WTC11 (cell line): ENCODE measurements around the gene PXN. TPM values are rescaled to one million over a fixed set of nuclear protein-coding genes. Genes with fewer than 3 reads are reported as not detected.
"Not testable (repeated sequence)": the region's sequence is repeated elsewhere in the genome, so short reads cannot be mapped to it uniquely, and the experiment has no call there.

ENCODE experiments used
- ATAC-seq: fragments of 200-7000 bp; cut with Tn5 transposase; 2 replicates; pipeline ENCODE4 v1.10.0; 2021; ENCODE audit warnings: mild to moderate bottlenecking, moderate library complexity
- CTCF ChIA-PET: fragments of 300-600 bp; sonication (Branson Sonifier 250); formaldehyde crosslinking; loops from one replicate; lab custom pipeline; 2021; ENCODE audit warnings: antibody characterized with exemption; lab: Charles Lee
- POLR2A ChIA-PET: fragments of 350-600 bp; sonication (Branson Sonifier 250); formaldehyde crosslinking; loops from one replicate; lab custom pipeline; 2021; ENCODE audit warnings: antibody characterized with exemption; lab: Charles Lee
- DNase-seq: peaks from one replicate; pipeline ENCODE4 v3.0.0; 2021; ENCODE audit warnings: low spot score
- H3K27ac Mint-ChIP-seq: 2 replicates; pipeline ENCODE4 v1.8.0; 2021; ENCODE audit warnings: mixed read lengths
- H3K27me3 Mint-ChIP-seq: 2 replicates; pipeline ENCODE4 v1.8.0; 2021; ENCODE audit warnings: low read depth, mild to moderate bottlenecking, moderate library complexity, mixed read lengths
- H3K36me3 Mint-ChIP-seq: 2 replicates; pipeline ENCODE4 v1.8.0; 2021; ENCODE audit warnings: mixed read lengths
- H3K4me1 Mint-ChIP-seq: 2 replicates; pipeline ENCODE4 v1.8.0; 2022; ENCODE audit warnings: mixed read lengths
- H3K4me3 Mint-ChIP-seq: 2 replicates; pipeline ENCODE4 v1.8.0; 2021; ENCODE audit warnings: mild to moderate bottlenecking, moderate library complexity, mixed read lengths
- H3K9me3 Mint-ChIP-seq: 2 replicates; pipeline ENCODE4 v1.8.0; 2021; ENCODE audit warnings: mixed read lengths
- AFF4 ChIP-seq: sonication (generic); formaldehyde crosslinking; IDR thresholded peaks from 2 replicates; pipeline ENCODE4 v1.8.1; 2023; ENCODE audit warnings: mild to moderate bottlenecking, missing genetic modification reagents, borderline replicate concordance
- CREM ChIP-seq: sonication (generic); formaldehyde crosslinking; IDR thresholded peaks from 2 replicates; pipeline ENCODE4 v1.8.1; 2022; ENCODE audit warnings: mild to moderate bottlenecking, missing genetic modification reagents, moderate library complexity
- EMX1 ChIP-seq: fragments of 250-450 bp; sonication (Bioruptor Pico); IDR thresholded peaks from 2 replicates; pipeline ENCODE4 v1.8.0; 2021; ENCODE audit warnings: mild to moderate bottlenecking
- ESRRA ChIP-seq: sonication (generic); formaldehyde crosslinking; IDR thresholded peaks from 2 replicates; pipeline ENCODE4 v1.8.1; 2022; ENCODE audit warnings: mild to moderate bottlenecking, missing genetic modification reagents, borderline replicate concordance
- FOXK1 ChIP-seq: sonication (generic); formaldehyde crosslinking; IDR thresholded peaks from 2 replicates; pipeline ENCODE4 v1.8.0; 2022; ENCODE audit warnings: mild to moderate bottlenecking, moderate library complexity, missing genetic modification reagents
- GABPB1 ChIP-seq: sonication (generic); formaldehyde crosslinking; IDR thresholded peaks from 2 replicates; pipeline ENCODE4 v1.8.1; 2023; ENCODE audit warnings: mild to moderate bottlenecking, missing genetic modification reagents
- NFATC4 ChIP-seq: fragments of 250-450 bp; sonication (Bioruptor Pico); IDR thresholded peaks from 2 replicates; pipeline ENCODE4 v1.9.0; 2021; ENCODE audit warnings: mild to moderate bottlenecking
- NFYB ChIP-seq: sonication (generic); formaldehyde crosslinking; conservative IDR thresholded peaks from 2 replicates; pipeline ENCODE4 v1.8.0; 2022; ENCODE audit warnings: low read depth, missing genetic modification reagents
- TEAD4 ChIP-seq: sonication (generic); formaldehyde crosslinking; IDR thresholded peaks from 2 replicates; pipeline ENCODE4 v1.8.0; 2022; ENCODE audit warnings: mild to moderate bottlenecking, missing genetic modification reagents
- USF2 ChIP-seq: sonication (generic); formaldehyde crosslinking; IDR thresholded peaks from 2 replicates; pipeline ENCODE4 v1.8.1; 2023; ENCODE audit warnings: mild to moderate bottlenecking, missing genetic modification reagents, moderate library complexity
- ZNF263 ChIP-seq: sonication (generic); formaldehyde crosslinking; IDR thresholded peaks from 2 replicates; pipeline ENCODE4 v1.8.1; 2022; ENCODE audit warnings: low read depth, mild to moderate bottlenecking, moderate library complexity, missing genetic modification reagents
- ZNF512 ChIP-seq: sonication (generic); formaldehyde crosslinking; IDR thresholded peaks from 2 replicates; pipeline ENCODE4 v1.8.1; 2022; ENCODE audit warnings: missing genetic modification reagents, borderline replicate concordance
- total RNA-seq: library from RNA; stranded (reverse); gene quantifications from 3 replicates; pipeline ENCODE4 v1.2.3, GENCODE V29; 2021
- TF ChIP-seq, protein P1 (sequence below): sonication (generic); formaldehyde crosslinking; IDR thresholded peaks from 2 replicates; pipeline ENCODE4 v1.8.0; 2023; ENCODE audit warnings: missing genetic modification reagents, mild to moderate bottlenecking, borderline replicate concordance

Gene PXN
- total RNA-seq, 1 experiment from 2014 or later: 132 TPM

GRCh38 chr12:120237360-120238171, 28.0 kb downstream of the PXN start:
- no peaks in the 10 kb centered on the region for H3K27me3 Mint-ChIP-seq
- peaks cover 73% of the 10 kb centered on the region for H3K4me1 Mint-ChIP-seq
- H3K27ac Mint-ChIP-seq: 0 out of 2 replicates have a peak overlapping the region, but pooled peaks have one; percentile 36
- ATAC-seq: no peak
- no peaks in the 10 kb centered on the region for H3K9me3 Mint-ChIP-seq
- TF ChIP-seq NFATC4 (CRISPR knock-in tag) (no peak), NFYB (no peak), EMX1 (no peak), CREM (CRISPR knock-in tag) (no peak), USF2 (CRISPR knock-in tag) (no peak), ESRRA (CRISPR knock-in tag) (no peak), AFF4 (no peak), ZNF263 (CRISPR knock-in tag) (no peak), ZNF512 (CRISPR knock-in tag) (no peak), TEAD4 (CRISPR knock-in tag) (no peak), FOXK1 (CRISPR knock-in tag) (no peak), GABPB1 (CRISPR knock-in tag) (no peak)
- TF ChIP-seq, protein P1, sequence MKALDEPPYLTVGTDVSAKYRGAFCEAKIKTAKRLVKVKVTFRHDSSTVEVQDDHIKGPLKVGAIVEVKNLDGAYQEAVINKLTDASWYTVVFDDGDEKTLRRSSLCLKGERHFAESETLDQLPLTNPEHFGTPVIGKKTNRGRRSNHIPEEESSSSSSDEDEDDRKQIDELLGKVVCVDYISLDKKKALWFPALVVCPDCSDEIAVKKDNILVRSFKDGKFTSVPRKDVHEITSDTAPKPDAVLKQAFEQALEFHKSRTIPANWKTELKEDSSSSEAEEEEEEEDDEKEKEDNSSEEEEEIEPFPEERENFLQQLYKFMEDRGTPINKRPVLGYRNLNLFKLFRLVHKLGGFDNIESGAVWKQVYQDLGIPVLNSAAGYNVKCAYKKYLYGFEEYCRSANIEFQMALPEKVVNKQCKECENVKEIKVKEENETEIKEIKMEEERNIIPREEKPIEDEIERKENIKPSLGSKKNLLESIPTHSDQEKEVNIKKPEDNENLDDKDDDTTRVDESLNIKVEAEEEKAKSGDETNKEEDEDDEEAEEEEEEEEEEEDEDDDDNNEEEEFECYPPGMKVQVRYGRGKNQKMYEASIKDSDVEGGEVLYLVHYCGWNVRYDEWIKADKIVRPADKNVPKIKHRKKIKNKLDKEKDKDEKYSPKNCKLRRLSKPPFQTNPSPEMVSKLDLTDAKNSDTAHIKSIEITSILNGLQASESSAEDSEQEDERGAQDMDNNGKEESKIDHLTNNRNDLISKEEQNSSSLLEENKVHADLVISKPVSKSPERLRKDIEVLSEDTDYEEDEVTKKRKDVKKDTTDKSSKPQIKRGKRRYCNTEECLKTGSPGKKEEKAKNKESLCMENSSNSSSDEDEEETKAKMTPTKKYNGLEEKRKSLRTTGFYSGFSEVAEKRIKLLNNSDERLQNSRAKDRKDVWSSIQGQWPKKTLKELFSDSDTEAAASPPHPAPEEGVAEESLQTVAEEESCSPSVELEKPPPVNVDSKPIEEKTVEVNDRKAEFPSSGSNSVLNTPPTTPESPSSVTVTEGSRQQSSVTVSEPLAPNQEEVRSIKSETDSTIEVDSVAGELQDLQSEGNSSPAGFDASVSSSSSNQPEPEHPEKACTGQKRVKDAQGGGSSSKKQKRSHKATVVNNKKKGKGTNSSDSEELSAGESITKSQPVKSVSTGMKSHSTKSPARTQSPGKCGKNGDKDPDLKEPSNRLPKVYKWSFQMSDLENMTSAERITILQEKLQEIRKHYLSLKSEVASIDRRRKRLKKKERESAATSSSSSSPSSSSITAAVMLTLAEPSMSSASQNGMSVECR (CRISPR knock-in tag): no peak
- ChIA-PET POLR2A (interaction anchor here (1.2 to 1.6 kb wide), 2 partner anchors 26 to 36 kb away, joined by 3 read pairs; partner anchors contain the start of gene RPLP0), CTCF (interaction anchor here (1.0 to 16.6 kb wide), 5 partner anchors 8 to 60 kb away, joined by 4 to 450 read pairs (median 44); partner anchors contain the start of genes PXN and RPLP0)
- no peaks in the 10 kb centered on the region for H3K36me3 Mint-ChIP-seq
- no peak overlapping the region for H3K4me3 Mint-ChIP-seq
- no peak for DNase-seq

GRCh38 chr12:120236809-120237208, 28.7 kb downstream of the PXN start:
- H3K9me3 Mint-ChIP-seq, DNase-seq, H3K27me3 Mint-ChIP-seq, ATAC-seq, H3K36me3 Mint-ChIP-seq, H3K27ac Mint-ChIP-seq, H3K4me3 Mint-ChIP-seq: not testable (repeated sequence)
- H3K4me1 Mint-ChIP-seq: peaks cover 73% of the 10 kb centered on the region
- POLR2A ChIA-PET: interaction anchor here (1.2 to 1.6 kb wide), 2 partner anchors 27 to 36 kb away, joined by 3 read pairs; partner anchors contain the start of gene RPLP0
- CTCF ChIA-PET: interaction anchor here (0.7 to 16.6 kb wide), 7 partner anchors 8 to 239 kb away, joined by 3 to 450 read pairs (median 24); partner anchors contain the start of genes PXN and RNU4-2
